D721Med (cell line): Measurements from ENCODE around the gene COL4A2.

ENCODE experiments used
- DNase-seq: peaks from one replicate; pipeline ENCODE4 v3.0.0; 2011; ENCODE audit warnings: low spot score; ENCODE audit not compliant: insufficient read length
- FAIRE-seq: peaks from 2 replicates; lab custom pipeline; 2011; peaks lifted over from hg19 to GRCh38; lab: Jason Lieb, UNC
- CTCF ChIP-seq: IDR thresholded peaks from 2 replicates; pipeline ENCODE4 v1.5.1; 2012; ENCODE audit warnings: mild to moderate bottlenecking, control low read depth; ENCODE audit not compliant: insufficient read depth; ENCODE audit errors: missing control alignments

COL4A2 gene

GRCh38 chr13:110472904-110473563 is 165.9 kb downstream of the COL4A2 start:
- no peak for FAIRE-seq
- no peak for TF ChIP-seq CTCF
- DNase-seq = no peak

- no peak for TF ChIP-seq CTCF
- DNase-seq = no peak
Measured at GRCh38 chr13:110474713-110475112, 167.6 kb downstream of the COL4A2 start.

DNA sequence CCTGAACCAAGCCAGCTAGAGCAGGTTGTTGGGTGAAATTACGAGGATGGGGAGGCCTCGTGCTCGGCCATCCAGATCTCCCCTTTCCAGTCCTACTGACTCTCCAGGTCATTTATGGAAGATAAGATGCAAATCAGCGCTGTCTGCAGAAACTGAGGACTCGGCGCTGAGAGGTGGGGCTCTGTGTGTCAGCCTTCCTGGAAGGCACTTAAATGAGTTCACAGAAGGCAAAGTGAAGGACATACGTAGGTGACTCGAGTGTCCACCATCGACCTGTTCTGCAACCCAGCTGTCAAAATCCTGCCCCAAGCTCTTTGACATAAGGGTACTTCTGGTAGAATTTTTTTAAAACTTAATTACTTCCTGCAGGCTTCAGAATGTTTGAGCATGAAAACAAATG is 168.0 kb downstream of the COL4A2 start:
- no peak for FAIRE-seq
- TF ChIP-seq CTCF = no peak
- DNase-seq = no peak

More at GRCh38 chr13:110474713-110475112, 167.6 kb downstream of the COL4A2 start:
- no peak for FAIRE-seq

GRCh38 chr13:110475550-110476219 is 168.6 kb downstream of the COL4A2 start:
- no peak for FAIRE-seq
- no peak for TF ChIP-seq CTCF
- no peak for DNase-seq

DNA sequence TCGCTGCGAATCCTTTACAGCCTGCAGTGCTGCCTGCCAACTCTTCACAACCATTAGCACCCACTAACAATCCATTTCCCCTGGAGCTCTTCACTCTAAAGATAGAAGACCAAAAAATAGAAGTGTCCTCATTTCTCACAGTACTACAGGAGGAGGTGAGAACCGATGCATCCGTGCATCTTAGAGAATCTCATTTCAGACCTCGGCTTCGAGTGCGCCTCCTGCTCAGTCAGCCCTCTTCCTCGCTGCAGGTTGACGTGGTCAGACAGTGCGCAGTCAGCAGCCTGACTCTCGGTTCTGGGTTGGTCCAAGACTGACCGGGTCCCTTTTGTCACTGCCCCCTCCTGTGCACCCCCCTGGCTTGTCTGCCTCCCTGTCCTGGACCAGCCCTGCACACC is 169.1 kb downstream of the COL4A2 start:
- FAIRE-seq = no peak
- DNase-seq = no peak

GRCh38 chr13:110477706-110478245 is 170.7 kb downstream of the COL4A2 start:
- DNase-seq (no peak), FAIRE-seq (no peak)
- no peak for TF ChIP-seq CTCF

More for the DNA sequence above, 169.1 kb downstream of the COL4A2 start:
- TF ChIP-seq CTCF = no peak
